Measurements from ENCODE around the gene NHERF1.

Gene NHERF1

DNA sequence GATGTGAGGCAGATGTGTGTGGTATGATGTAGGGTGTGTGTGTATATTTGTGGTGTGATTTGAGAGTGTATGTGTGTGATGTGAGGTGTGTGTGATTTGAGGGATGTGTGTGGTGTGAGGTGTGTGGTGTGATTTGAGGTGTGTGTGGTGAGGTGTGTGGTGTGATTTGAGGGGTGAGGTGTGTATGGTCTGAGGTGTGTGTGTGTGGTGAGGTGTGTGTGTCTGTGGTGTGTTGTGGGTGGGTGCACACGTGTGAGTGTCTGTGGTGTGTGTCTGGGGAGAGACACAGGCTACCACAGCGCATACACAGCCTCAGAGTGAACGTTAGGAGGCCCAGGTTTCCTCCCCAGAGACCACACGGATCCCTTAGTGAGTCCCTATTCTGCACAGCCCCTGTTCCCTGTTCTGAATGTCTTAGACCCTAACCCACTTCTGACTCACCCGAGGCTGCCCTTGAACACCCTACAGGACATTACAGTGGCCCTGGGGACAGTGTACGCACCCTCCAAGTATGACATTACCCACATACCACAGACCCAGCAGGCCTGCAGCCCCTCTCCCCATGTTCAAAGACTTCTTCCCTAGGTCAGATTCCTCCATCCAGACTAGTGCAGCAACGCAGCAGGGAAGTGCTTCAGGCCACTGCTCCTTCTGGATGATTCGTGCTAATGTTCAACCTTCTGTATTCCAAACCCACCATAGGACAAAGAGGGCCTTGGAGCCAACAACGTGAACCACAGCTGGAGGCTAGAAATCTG, 14.9 kb upstream of the NHERF1 start:
- no peak for DNase-seq

DNA sequence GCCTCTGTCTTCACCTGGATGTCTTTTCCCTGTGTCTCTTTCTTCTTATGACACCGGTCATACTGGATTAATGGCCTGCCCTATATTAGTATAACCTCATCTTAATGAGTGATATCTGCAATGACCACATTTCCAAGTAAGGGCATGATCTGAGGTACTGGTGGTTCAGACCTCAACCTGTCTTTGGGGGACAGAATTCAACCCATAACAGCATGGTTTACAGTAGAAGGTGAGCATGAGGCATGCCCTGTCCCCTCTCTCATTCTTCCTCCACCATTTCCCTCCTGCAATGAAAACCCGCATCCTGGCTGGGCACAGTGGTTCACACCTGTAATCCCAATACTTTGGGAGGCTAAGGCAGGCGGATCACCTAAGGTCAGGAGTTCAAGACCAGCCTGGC, 14.2 kb upstream of the NHERF1 start:
- no peak for DNase-seq

DNA sequence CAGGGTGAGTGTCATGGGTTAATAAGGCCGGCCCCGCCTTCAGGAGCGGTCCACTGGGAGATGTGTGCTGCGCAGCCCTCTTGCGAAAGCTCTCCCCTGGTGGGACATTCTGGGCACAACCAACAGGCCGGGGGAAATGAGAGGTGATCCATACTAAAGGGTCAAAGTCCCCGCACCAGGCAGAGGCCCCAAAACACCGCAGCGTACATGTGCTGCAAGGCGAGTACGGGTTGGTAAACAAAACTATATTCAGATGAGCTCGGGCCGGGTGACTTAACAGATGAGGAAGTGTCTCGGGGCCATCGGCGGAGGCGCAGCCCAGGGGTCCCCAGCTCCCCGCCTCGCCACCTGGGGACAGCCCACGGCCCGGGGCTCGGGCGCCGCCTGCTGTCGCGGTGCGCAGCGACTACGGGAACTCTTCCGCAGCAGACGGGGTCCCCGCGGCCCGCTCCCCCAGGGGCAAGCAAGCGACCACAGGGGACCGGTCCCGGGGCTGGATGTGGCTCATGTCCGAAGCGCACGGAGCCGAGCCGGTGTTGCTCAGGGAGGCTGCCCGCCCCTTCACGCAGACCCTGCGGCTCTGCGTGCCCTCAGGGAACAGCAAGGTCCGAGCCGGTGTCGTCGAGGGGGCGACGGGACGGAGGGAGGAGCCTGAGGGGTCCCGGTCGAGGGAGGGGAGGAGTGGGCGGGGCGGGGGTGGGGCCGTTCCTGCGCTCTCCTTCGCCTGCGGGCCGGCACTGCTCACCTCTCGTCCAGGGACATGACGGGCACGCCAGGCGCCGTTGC, 11.7 kb upstream of the NHERF1 start, which contains the start of gene RAB37:
TSS of gene RAB37 (plus strand) at position 744 of the 786 bp plus-strand sequence. CDS start at position 761, 17 bp downstream.
- no peak for DNase-seq

DNA sequence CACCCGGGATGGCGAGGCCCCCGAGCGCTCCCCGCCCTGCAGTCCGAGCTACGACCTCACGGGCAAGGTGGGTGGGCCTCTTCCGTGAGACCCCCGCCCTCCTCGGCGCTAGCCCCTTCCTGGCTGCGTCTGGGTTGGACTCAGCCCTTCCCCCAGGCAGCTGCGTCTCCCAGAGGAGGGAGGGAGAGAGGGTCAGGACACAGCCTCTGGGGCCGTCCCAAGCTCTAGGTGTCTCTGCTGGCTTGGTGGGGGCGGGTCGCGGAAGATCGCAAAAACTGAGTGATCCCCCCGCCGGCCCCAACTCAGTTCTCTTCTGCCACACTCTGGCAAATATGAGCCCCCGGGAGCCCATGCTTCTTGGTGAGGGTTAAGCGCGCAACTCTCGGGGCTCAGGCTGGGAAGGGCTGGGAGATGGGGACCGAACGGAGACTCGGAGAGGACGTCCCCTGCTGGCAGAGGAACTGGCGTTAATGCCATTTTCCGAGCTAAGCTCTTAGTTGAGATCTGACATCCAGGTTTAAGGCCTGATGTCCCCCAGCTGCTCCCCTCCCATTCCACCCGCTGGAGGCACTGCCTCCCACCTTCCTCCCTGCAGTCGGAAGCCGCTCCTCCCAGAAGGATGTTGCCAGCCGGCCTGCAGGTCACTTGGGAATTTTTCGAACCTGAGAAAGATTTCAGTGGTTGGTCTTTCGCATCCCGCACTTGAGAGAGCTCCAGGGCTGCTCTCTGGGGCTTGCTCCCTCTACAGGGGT, 11.0 kb upstream of the NHERF1 start:
- DNase-seq: no peak

DNA sequence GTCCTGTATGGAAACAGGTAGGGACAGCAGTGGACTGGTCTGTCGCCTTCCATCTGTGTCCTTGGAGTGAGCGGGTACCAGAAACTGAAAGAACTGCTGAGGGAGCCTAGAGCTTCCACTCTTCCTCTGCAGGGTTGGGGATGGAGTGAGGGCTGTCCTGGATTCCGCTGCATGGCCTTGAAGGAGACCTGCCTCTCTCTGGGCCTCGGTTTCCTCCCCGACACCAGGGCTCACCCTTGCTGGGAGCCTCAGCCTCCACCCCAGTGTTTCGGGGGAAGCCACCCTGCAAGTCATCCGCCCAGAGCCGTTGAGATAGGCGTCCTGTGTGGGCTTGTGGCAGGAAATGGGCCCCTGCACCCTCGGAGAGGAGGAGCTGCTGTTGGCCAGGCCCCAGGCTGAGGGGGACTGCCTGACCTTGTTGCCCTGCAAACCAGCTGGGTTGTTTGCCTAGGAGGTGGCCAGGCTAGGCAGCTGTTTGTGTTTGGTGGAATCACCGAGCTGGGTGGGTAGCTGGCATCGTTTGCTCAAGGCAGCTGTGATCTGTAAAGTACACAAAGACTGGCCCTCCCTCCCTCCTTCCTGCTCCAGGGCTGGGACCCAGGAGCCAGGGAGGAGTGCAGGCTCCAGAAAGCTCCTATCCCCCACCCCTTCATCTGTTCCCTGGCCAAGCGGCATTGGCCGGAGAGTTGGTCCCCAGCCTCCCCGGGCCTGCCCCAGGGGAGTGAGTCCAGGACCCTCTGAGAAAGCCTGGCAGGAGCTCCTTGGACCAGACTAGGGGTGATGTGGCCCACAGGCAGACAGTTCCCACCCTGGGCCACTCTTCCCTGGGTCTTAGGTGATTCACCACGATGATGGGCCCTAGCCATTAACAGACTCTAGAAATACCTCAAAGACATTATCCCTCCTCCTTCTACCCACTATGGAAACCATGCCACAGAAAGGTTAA, 10.1 kb upstream of the NHERF1 start:
- no peak for DNase-seq

DNA sequence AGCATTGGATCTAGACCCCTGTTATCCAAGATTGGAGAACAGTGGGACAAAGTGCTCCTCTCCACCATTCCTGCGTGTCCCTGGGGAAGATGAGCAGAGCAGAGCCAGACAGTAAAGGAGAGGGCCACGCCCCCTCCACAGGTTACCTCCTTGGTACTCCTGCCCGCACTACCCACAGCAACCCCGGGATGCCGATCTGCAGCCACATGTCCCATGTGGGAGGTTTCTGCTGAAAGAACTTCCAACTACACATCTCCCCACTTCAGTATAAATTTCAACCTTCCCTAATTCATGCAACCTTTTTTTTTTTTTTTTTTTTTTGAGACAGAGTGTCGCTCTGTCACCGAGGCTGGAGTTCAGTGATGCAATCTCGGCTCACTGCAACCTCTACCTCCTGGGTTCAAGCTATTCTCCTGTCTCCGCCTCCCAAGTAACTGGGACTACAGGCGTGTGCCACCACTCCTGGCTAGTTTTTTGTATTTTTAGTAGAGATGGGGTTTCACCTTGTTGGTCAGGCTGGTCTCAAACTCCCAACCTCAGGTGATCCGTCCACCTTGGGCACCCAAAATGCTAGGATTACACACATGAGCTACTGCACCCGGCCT, 9.1 kb upstream of the NHERF1 start:
- DNase-seq: no peak

DNA sequence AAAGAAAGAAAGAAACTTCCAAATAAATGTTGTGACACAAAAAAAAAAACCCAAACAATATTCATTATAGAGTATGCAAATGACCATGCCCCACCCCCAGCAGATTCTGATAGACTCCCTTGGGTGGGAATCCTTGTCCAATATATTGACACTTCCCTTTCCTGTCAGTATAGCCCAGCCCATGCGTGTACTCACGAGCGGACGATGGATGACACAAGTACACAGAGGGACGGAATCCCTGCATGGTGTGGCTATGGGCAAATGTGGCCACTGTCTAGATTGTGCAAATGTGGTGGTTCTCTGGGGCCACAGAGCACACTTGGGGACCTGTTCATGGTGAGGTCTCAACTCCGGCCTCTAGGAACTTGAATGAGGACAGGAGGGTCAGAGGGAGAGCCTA, 8.3 kb upstream of the NHERF1 start:
- no peak for DNase-seq

DNA sequence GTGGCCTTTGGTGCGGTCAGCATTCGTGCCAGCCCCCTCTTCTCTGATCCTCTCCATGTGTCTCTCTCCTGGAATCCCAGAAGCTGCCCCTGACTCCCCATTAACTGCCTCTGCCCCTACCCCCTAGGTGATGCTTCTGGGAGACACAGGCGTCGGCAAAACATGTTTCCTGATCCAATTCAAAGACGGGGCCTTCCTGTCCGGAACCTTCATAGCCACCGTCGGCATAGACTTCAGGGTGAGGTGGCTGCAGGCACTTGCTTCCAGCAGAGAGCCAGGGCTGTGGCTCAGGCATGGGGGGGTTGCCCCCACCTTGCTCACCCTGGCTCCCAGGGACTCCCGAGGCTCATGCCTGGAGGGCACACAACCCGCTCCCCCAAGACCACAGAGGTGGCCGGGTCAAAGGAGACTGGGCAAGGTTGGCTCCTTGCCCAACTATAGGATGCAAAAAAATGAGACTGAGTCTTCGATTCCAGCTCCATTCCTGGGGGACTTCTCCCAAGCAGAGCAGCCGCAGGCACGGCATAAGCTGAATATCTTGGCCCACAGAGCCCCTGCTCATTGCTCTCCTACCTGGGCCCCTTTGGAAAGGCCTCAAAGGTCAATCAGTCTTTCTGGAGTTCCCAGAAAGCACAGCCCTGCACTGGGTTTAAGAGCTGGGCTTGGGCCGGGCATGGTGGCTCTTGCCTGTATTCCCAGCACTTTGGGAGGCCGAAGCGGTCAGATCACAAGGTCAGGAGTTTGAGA, 7.6 kb upstream of the NHERF1 start:
- DNase-seq: no peak

DNA sequence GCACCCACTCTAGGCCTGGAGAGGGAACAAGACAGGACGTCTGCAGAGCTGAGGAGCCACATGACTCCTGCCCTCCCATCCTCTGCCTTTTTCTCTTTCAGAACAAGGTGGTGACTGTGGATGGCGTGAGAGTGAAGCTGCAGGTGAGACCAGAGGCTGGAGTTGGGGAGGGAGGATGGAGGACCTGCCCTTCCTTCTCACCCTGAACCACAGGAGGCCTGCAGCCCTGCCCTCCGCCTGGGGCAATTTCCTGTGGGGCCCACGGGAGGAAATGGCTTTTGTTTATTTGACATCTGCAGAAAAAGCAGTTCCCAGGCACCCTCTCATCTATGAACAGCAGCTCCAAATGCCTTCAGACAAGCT, 6.3 kb upstream of the NHERF1 start:
- DNase-seq: no peak

DNA sequence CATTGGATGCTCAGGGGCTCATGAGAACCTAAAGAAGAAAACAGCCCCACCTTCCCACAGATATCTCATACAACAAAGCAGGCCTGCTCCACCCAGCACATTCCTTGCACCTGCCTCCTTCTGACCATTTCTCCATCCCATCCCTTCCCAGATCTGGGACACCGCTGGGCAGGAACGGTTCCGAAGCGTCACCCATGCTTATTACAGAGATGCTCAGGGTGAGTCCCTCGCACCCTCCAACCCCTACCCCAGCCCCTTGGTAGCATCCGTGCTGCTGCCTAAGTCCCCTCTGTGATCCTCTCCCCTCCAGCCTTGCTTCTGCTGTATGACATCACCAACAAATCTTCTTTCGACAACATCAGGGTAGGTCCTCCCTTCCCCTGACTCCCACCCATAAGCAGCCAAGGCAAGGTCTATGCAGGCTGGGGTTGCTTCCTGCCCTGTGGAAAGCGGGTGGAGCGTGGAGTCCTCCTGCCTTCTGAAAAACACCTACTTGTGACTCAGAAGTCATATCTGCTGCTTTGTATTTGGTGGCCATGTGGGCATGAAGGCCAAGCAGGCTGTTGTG, 5.4 kb upstream of the NHERF1 start:
- no peak for DNase-seq

DNA sequence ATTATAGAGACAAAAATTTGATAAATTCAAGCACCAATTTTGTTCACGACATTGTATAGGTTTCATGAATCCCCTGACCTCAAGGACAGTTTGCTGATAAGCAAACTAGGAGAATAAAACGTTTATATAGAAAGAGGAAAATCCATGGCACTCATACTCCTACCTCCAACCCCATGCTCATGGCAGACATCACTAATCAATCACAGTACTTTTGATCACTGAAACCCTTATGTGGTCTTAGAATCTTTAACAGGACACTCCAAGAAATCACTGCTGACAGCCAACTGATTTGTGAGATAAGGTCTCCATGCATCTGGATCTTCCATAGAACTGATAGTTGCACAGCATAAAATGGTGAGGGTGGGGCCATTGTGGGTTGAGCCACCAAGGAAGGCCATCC, 4.7 kb upstream of the NHERF1 start:
- no peak for DNase-seq

DNA sequence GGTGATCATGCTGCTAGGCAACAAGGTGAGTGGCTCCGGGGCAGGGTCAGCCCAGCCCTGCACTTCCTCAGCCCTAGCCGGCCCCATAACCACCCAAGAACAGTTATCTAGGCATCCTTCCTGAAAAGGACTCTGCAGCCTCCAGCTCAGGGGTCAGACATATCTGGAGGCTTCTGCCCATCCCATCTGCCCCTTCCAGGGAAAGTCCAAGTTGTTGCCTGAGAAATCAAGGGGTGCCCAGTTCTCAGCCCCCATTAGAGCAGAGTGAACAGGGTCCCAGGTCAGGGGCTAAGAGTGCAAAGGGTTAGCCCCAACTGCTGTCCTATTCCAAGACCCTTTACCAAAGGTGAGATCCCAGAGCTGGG, 4.1 kb upstream of the NHERF1 start:
- DNase-seq: no peak

DNA sequence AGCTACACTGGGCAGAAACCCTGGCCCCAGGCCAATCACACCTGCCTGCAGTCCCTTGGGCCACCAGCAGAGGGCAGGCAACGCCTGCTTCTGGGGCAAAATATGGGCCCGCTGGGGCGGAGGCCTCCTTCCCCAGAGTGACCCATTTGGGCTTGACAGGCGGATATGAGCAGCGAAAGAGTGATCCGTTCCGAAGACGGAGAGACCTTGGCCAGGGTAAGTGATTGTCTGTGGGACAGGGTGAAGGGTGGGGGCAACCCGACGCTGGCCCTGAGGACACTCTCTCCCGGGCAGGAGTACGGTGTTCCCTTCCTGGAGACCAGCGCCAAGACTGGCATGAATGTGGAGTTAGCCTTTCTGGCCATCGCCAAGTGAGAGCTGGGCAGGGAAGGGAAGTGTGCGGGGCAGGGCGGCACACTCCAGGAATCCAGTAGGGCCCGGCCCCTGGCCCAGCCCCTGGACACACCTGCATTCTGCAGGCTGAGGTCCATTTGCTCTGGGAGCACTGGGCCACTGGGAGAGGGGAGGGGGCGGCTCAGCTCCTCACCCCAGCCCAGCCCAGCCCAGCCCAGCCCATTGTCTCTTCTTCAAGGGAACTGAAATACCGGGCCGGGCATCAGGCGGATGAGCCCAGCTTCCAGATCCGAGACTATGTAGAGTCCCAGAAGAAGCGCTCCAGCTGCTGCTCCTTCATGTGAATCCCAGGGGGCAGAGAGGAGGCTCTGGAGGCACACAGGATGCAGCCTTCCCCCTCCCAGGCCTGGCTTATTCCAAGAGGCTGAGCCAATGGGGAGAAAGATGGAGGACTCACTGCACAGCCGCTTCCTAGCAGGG, 3.5 kb upstream of the NHERF1 start:
- DNase-seq: peak; percentile 84

DNA sequence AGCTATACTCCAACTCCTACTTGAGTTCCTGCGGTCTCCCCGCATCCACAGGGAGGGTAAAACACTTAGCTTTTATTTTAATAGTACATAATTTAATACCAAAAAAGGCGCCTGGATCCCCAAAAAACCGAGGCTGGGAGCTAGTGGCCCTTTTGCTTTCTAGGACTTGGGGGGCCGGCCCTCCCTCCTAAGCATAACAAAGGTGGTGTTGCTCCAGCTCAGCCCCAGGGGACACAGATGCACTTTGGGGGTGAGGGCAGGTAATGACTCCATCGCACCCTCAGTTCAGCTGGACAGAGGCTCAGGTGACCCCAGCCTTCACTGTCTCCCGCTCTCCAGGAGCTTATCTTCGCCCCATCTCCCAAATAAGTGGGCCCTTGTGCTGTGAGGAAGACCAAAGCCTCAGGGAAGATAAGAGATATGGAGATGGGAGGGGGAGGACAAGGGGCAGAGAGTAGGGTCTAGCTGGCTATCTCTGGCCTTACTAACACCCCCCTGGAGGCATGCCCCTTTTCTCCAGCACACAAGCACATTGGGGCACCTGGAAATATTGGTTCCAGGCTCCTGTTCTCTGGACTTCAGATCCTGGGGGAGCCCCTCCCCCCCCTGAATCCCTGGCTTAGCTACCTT, 2.8 kb upstream of the NHERF1 start:
- no peak for DNase-seq

DNA sequence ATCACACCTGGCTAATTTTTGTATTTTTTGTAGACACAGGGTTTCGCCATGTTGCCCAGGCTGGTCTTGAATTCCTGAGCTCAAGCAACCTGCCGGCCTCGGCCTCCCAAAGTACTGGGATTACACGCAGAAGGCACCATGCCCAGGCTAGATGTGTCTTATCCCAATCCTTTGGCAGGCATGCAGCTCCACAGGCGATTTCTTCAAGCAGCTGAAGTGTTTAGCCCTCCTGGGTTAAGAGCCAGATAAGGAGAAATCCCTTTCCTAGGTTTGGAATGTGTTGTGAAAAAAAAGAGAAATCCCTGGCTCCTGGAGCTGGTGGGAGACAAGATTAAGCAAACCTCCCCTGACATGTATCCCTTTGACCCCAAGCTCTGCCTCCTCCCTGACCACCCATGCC, 2.1 kb upstream of the NHERF1 start:
- DNase-seq: no peak

DNA sequence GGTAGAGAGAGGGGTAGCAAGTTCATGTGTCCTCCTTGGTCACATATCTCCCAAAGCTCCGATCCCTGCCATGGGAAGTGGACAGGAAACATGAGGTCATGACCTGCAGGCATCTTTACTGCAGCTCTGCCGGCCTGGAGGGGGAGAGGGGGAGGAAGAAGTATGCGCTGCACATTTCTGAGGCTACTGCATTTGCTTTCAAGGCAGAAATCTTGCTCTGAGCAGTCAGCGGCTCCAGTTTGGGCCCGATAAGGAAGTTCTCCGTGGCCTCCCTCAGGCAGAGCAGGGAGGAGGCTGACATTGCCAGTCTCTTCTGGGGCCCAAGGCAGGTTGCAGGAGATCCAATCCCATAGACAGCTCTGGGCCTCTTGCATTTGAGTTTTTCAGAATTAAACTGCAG, 1.5 kb upstream of the NHERF1 start:
- DNase-seq: no peak

DNA sequence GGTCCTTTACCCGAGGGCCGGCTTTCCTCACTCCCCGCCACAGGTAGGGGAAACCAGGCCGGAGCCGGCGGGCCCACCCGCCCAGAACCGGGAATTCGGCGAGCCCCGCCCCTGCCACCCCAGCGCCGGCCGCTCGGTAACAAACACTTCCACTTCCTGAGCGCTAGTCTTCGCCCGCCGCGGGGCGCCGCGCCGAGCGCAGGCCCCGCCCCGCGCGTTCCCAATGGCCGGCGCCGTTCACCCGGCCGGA, 224 bp upstream of the NHERF1 start:
- DNase-seq: no peak

DNA sequence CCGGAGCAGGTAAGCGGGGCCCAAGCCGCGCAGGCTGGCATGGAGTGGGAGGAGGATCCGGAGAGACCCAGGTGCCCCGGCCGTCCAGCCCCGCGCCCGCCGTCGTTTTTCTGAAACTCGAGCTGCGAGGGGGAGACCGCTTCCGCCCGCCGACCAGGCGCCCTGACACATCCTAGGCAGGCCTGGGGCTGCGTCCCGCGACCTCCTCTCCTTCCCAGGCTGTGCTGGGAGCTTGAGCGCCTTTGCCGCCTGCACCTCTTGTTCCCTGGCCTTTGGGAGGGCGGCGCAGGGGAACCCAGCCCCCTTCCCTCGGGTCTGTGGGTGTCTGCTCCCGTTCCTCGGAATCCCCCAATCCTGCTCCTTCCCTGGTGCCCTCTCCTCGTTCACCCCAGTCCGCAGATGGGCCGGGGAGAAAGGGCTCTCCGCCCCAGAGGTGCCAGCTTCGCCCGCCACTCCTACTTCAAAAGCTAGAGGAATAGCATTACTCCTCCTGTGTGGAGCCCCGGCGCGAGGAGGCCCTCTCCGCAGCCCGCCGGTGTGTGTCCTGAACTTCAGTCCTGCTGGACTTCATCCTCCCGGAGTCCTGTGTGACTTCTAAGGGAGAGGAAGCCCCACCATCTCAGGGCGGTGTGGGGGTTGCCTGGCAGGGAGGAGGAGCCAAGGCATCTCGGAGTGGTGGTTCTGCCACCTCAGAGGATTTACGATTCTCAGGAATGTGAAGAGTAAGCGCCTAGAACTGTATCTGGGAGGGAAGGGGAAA, 1.0 kb downstream of the NHERF1 start:
- DNase-seq: no peak

DNA sequence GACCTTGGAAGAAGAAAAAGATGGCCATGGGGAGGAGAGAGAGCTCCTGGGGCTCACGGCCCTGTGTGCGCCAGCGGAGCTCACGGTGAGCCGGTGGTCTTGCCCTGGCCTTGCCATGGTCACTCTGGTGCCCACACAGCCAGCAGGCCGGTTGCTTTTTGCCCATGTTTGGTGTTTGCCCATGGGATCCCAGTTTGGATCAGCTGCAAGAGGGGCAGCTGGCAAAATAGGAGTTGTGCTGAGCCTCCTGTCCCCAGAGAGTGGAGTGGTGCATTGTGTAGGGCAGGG, 1.6 kb downstream of the NHERF1 start:
- DNase-seq: no peak
